Cardiac muscle cell (in vitro differentiated cells and primary cell): ENCODE measurements around the gene ADAMTS2. TPM values are rescaled to one million over a fixed set of nuclear protein-coding genes. Genes with fewer than 3 reads are reported as not detected.
"Not testable (repeated sequence)": the region's sequence is repeated elsewhere in the genome, so short reads cannot be mapped to it uniquely, and the experiment has no call there.

Experiments
- DNase-seq, 2 donors: peaks; one replicate each; pipeline versions ENCODE4 v3.0.0 to v3.0.0-alpha.2; 2010 to 2017; ENCODE audit warnings: low read depth in 1 of 2, low spot score in 1 of 2
- H3K27ac ChIP-seq: fragments of 200-600 bp; sonication (generic); 2 replicates; pipeline ENCODE4 v1.5.1; 2016
- H3K27me3 ChIP-seq: fragments of 200-600 bp; sonication (generic); 2 replicates; pipeline ENCODE4 v1.6.0; 2016; ENCODE audit warnings: control low read depth
- H3K36me3 ChIP-seq: fragments of 200-600 bp; sonication (generic); 2 replicates; pipeline ENCODE4 v1.5.1; 2016; ENCODE audit warnings: control low read depth
- H3K4me1 ChIP-seq: fragments of 200-600 bp; sonication (generic); 2 replicates; pipeline ENCODE4 v1.8.1; 2017; ENCODE audit warnings: low read depth, mild to moderate bottlenecking, mixed run types
- H3K4me3 ChIP-seq: fragments of 200-600 bp; sonication (generic); 2 replicates; pipeline ENCODE4 v1.5.1; 2016; ENCODE audit warnings: mild to moderate bottlenecking
- H3K9me3 ChIP-seq: fragments of 200-600 bp; sonication (generic); 2 replicates; pipeline ENCODE4 v1.5.1; 2017; ENCODE audit warnings: low read depth, mild to moderate bottlenecking, control low read depth
- CTCF ChIP-seq: IDR thresholded peaks from 2 replicates; pipeline ENCODE4 v1.5.1; 2012; ENCODE audit warnings: low read depth, mild to moderate bottlenecking, low read length
- polyA plus RNA-seq: library from polyadenylated mRNA; unstranded; fragments of >200 nt; fragmentation: Nextera tagmentation; extraction: Ambion mirVana; gene quantifications from 2 replicates; pipeline ENCODE4 v1.2.1, GENCODE V29; 2016
- total RNA-seq: library from RNA; depleted of rRNA; stranded (reverse); fragments of >200 nt; gene quantifications from 2 replicates; pipeline ENCODE4 v1.2.3, GENCODE V29; 2016

Gene ADAMTS2
- total and polyA plus RNA-seq, 2 experiments from 2014 or later = 3.1 to 8.8 TPM

DNA sequence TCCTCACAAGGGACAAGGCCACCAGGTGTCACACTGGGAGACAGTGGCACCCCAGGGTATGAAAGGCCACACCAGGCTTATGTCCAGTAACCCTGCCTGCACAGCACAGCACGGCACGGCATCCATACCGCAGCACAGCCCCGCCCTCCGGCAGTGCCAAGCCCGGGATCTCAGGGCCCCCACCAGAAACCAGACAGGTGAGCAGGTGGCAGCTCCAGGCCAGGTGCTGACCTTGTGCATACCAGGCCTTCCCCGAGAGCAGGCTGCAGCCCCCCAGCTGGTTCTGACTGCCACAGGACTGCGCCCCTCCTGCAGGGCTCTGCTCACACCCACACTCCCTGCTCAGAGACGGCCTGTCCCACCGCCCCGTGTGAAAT lies 56.5 kb downstream of the ADAMTS2 start:
- H3K36me3 ChIP-seq = no peaks in the 10 kb centered on the region
- no peak overlapping the region for H3K27ac ChIP-seq
- no peaks in the 10 kb centered on the region for H3K27me3 ChIP-seq
- H3K4me1 ChIP-seq = peaks cover 25% of the 10 kb centered on the region
- no peak overlapping the region for H3K4me3 ChIP-seq
- no peak for DNase-seq
- TF ChIP-seq CTCF = no peak
- H3K9me3 ChIP-seq = no peaks in the 10 kb centered on the region

GRCh38 chr5:179288101-179288808 lies 57.0 kb downstream of the ADAMTS2 start:
- Histone ChIP-seq H3K4me3 (no peak overlapping the region), H3K27ac (peak overlapping the region; percentile 8), H3K36me3 (no peaks in the 10 kb centered on the region), H3K27me3 (no peaks in the 10 kb centered on the region), H3K9me3 (no peaks in the 10 kb centered on the region), H3K4me1 (peaks cover 25% of the 10 kb centered on the region)
- TF ChIP-seq CTCF = no peak
- no peak for DNase-seq

DNA sequence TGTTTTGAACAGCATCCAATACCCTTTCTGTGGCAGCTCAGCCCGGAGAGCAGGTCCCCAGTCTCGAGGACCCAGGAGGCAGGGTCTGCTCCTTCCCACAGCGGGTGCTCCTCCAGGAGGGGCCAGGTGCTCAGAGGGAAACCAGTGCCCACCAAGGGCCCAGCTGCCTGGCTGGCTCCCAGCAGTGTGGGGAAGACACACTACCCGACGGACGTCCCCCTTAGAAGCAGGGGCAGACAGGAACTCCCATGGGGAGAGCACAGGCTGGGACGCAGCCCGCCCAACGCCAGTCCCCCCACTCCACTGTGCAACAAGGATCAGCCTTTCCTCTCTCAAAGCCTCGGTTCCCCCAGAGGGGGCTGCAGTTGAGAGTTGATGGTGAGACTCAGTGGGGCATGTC lies 57.6 kb downstream of the ADAMTS2 start:
- Histone ChIP-seq H3K9me3 (no peaks in the 10 kb centered on the region), H3K4me1 (peaks cover 25% of the 10 kb centered on the region), H3K36me3 (no peaks in the 10 kb centered on the region), H3K27me3 (no peaks in the 10 kb centered on the region), H3K27ac (no peak overlapping the region), H3K4me3 (no peak overlapping the region)
- no peak for DNase-seq
- no peak for TF ChIP-seq CTCF

GRCh38 chr5:179287071-179287470 lies 58.2 kb downstream of the ADAMTS2 start:
- no peaks in the 10 kb centered on the region for H3K27me3 ChIP-seq
- no peak for TF ChIP-seq CTCF
- DNase-seq = no peak
- H3K4me3 ChIP-seq = no peak overlapping the region
- H3K4me1 ChIP-seq = peaks cover 25% of the 10 kb centered on the region
- H3K36me3 ChIP-seq = no peaks in the 10 kb centered on the region
- H3K9me3 ChIP-seq = no peaks in the 10 kb centered on the region
- no peak overlapping the region for H3K27ac ChIP-seq

- peak overlapping the region; percentile 88 for H3K27ac ChIP-seq
- not testable (repeated sequence) for H3K9me3 ChIP-seq, DNase-seq, H3K27me3 ChIP-seq, H3K4me3 ChIP-seq, H3K36me3 ChIP-seq
- peaks cover 25% of the 10 kb centered on the region for H3K4me1 ChIP-seq
Observed at GRCh38 chr5:179285776-179286162, 59.5 kb downstream of the ADAMTS2 start.

DNA sequence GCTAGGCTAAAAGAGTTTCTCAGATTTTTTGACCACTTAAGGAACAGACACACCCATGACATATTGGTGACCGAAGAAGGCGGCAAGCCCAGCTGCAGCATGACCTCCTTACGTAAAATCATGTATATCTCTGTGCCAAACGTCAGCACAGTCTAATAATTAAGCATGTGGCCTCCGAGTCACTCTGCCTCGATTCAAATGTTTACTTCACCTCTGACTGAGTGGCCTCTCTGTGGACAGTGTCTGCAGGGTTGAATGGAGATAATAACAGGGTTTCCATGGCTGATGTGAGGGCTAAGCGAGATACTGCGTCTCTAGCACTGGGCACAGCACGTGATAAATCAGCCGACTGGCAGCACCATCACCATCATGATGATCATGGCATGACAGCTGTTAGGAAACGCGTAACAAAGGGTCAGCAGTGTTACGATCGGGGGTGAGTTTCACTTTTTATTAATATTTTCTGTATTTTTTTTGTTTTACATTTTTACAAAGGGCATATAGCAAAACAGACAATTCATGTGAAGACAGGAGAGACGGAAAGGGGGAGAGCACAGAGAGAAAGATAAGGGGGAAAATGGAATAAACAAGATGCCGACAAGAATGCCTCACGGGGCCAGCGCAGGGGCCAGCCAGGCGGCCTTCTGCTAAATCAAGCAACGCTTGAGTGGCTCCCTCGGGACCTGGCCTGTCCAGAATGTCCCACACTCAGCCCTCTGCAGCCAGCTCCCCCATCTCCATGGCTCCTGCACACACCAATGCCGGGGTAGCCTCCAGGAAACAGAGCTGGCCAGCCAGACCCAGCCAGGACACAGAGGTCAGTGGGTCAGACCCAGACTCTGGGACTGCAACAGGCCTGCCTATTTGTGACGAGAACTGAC lies 60.3 kb downstream of the ADAMTS2 start:
- no peaks in the 10 kb centered on the region for H3K9me3 ChIP-seq
- peaks cover 25% of the 10 kb centered on the region for H3K4me1 ChIP-seq
- H3K27me3 ChIP-seq = no peaks in the 10 kb centered on the region
- H3K27ac ChIP-seq = peak overlapping the region; percentile 88
- H3K4me3 ChIP-seq = no peak overlapping the region
- DNase-seq = peak; percentile 42 to 71
- TF ChIP-seq CTCF = no peak
- no peaks in the 10 kb centered on the region for H3K36me3 ChIP-seq

- H3K9me3 ChIP-seq, H3K27ac ChIP-seq, H3K27me3 ChIP-seq, DNase-seq, H3K36me3 ChIP-seq, H3K4me3 ChIP-seq: not testable (repeated sequence)
- H3K4me1 ChIP-seq = peaks cover 25% of the 10 kb centered on the region
Observed at GRCh38 chr5:179283908-179284307, 61.4 kb downstream of the ADAMTS2 start.
